IMR-90 (cell line): Measurements from ENCODE around the gene C1QTNF7.

Experiments
- CEBPB ChIP-seq: IDR thresholded peaks from 2 replicates; pipeline ENCODE4 v1.6.1; 2012; ENCODE audit warnings: low read depth, low read length, improper control_type of control experiment
- CTCF ChIP-seq: conservative IDR thresholded peaks from 2 replicates; pipeline ENCODE4 v1.5.1; 2012; ENCODE audit warnings: mild to moderate bottlenecking, low read depth, low read length, improper control_type of control experiment
- FOS ChIP-seq: fragments of 150-350 bp; IDR thresholded peaks from 2 replicates; pipeline ENCODE4 v1.6.1; 2016; ENCODE audit warnings: low read depth, low read length
- MAFK ChIP-seq: IDR thresholded peaks from 2 replicates; pipeline ENCODE4 v1.6.1; 2012; ENCODE audit warnings: low read depth, low read length, improper control_type of control experiment
- POLR2A ChIP-seq: IDR thresholded peaks from 2 replicates; pipeline ENCODE4 v1.6.1; 2012; ENCODE audit warnings: mild to moderate bottlenecking, low read depth, low read length
- RCOR1 ChIP-seq: IDR thresholded peaks from 2 replicates; pipeline ENCODE4 v1.6.1; 2012; ENCODE audit warnings: mild to moderate bottlenecking, low read length, improper control_type of control experiment; ENCODE audit not compliant: insufficient replicate concordance
- RFX5 ChIP-seq: IDR thresholded peaks from 2 replicates; pipeline ENCODE4 v1.8.0; 2012; ENCODE audit warnings: low read depth, mild to moderate bottlenecking, low read length, moderate library complexity
- SMC3 ChIP-seq: fragments of 150-350 bp; IDR thresholded peaks from 2 replicates; pipeline ENCODE4 v1.6.1; 2016; ENCODE audit warnings: low read depth, mild to moderate bottlenecking, antibody characterized with exemption, low read length, moderate library complexity
- USF2 ChIP-seq: fragments of 150-350 bp; IDR thresholded peaks from 2 replicates; pipeline ENCODE4 v1.6.1; 2017; ENCODE audit warnings: mild to moderate bottlenecking, antibody characterized with exemption, low read length, low read depth
- TF ChIP-seq, protein P1 (sequence below): fragments of 150-350 bp; IDR thresholded peaks from 2 replicates; pipeline ENCODE4 v1.6.1; 2016; ENCODE audit warnings: low read depth, mild to moderate bottlenecking, low read length, moderate library complexity, borderline replicate concordance

- no peak for TF ChIP-seq USF2
- no peak for TF ChIP-seq MAFK
- no peak for TF ChIP-seq CTCF
- TF ChIP-seq POLR2A = no peak
- TF ChIP-seq CEBPB = no peak
- no peak for TF ChIP-seq RCOR1
- TF ChIP-seq RFX5 = no peak
- TF ChIP-seq, protein P1, sequence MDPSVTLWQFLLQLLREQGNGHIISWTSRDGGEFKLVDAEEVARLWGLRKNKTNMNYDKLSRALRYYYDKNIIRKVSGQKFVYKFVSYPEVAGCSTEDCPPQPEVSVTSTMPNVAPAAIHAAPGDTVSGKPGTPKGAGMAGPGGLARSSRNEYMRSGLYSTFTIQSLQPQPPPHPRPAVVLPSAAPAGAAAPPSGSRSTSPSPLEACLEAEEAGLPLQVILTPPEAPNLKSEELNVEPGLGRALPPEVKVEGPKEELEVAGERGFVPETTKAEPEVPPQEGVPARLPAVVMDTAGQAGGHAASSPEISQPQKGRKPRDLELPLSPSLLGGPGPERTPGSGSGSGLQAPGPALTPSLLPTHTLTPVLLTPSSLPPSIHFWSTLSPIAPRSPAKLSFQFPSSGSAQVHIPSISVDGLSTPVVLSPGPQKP = no peak
- no peak for TF ChIP-seq FOS
- no peak for TF ChIP-seq SMC3
These were observed 778 bp downstream of the C1QTNF7 start for GRCh38 chr4:15428611-15429010.
